Measurements from ENCODE around the gene SLC2A4RG. TPM values are rescaled to one million over a fixed set of nuclear protein-coding genes. Genes with fewer than 3 reads are reported as not detected.

Gene SLC2A4RG
- total and polyA plus RNA-seq, 2 of the 13 experiments (the other 11 are each of a cell fraction or from before 2014, with no cell fraction given) = 91.4 to 95.9 TPM

GRCh38 chr20:63739130-63740069 lies at the start of gene SLC2A4RG (continued):
- TF ChIP-seq PAWR (CRISPR knock-in tag; IDR thresholded peaks at IDR 0.05; ENCODE audit: borderline replicate concordance) (no peak), ZBTB49 (CRISPR knock-in tag; IDR thresholded peaks at IDR 0.05; ENCODE audit: borderline replicate concordance) (peak; percentile 87; the same call in 1 of the 2 replicates), ZNF556 (CRISPR knock-in tag; IDR thresholded peaks at IDR 0.05; ENCODE audit: borderline replicate concordance) (peak; percentile 72), RBM22 (optimal IDR thresholded peaks at IDR 0.05; ENCODE audit: low read length) (peak; percentile 84), SOX13 (IDR thresholded peaks at IDR 0.05) (peak; percentile 68; the same call in 1 of the 2 replicates), SOX13 (CRISPR knock-in tag; conservative IDR thresholded peaks at IDR 0.05 in 1 of 2, IDR thresholded peaks at IDR 0.05 in 1 of 2) (peak in 1 of 2 experiments; percentile 77; a peak in 2 of 4 replicates), TRIM24 (CRISPR knock-in tag; IDR thresholded peaks at IDR 0.05) (no peak), SAFB2 (CRISPR knock-in tag; IDR thresholded peaks at IDR 0.05; ENCODE audit: borderline replicate concordance, low read depth) (peak; percentile 49; the same call in 1 of the 2 replicates), WIZ (CRISPR knock-in tag; IDR thresholded peaks at IDR 0.05) (peak; percentile 38; the same call in 1 of the 2 replicates), MIER2 (CRISPR knock-in tag; IDR thresholded peaks at IDR 0.05) (peak; percentile 29; the same call in 1 of the 2 replicates), PAF1 (CRISPR knock-in tag; IDR thresholded peaks at IDR 0.05) (no peak; the same call in 1 of the 2 replicates), RERE (CRISPR knock-in tag; IDR thresholded peaks at IDR 0.05; ENCODE audit: low read depth) (no peak), ZNF879 (CRISPR knock-in tag; IDR thresholded peaks at IDR 0.05) (peak; percentile 52; the same call in 1 of the 2 replicates), ATRX (CRISPR knock-in tag; IDR thresholded peaks at IDR 0.05; ENCODE audit: borderline replicate concordance) (no peak), ZNF251 (CRISPR knock-in tag; IDR thresholded peaks at IDR 0.05) (no peak), DZIP1 (CRISPR knock-in tag; IDR thresholded peaks at IDR 0.05) (no peak)

Data from HepG2 (cell line).